ENCODE data around the gene SNX13. TPM values are rescaled to one million over a fixed set of nuclear protein-coding genes. Genes with fewer than 3 reads are reported as not detected.
A peak's percentile ranks its signal among the peaks of the same experiment; 100 is the strongest.

The SNX13 gene
- total and polyA plus RNA-seq, 9 of the 15 experiments (the other 6 are each of a cell fraction or from before 2014, with no cell fraction given) = 5.6 to 33.2 (median 25.4) TPM

DNA sequence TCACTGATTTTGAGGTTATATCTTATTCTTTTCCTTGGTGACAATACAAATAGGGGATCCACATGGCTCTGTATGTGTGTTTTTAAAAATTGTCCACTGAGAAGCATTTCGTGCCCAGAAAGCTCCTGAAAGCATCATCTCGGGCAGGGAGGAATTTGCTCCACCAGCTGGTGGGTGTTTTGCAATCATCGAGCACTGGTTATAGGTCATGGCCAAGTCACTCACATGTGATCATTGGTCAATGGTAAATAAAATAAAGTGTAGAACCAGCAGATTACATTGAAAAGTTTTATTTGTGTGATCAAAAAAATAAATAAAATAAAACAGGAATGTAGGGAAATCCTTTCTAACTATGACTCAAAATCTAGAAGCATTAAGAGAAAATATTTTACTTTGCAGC lies 23.0 kb upstream of the SNX13 start:
- ChIA-PET CTCF (ENCODE audit: low intra/inter-chr PET ratio) (no interaction called here), POLR2A (interaction anchor here (0.7 to 0.8 kb wide), 2 partner anchors 92 to 1302 kb away, joined by 3 to 4 read pairs; no protein-coding TSS in a partner anchor)
- H3K79me2 ChIP-seq (ENCODE audit: control insufficient read depth, insufficient read depth, low read length) = no peaks in the 10 kb centered on the region
- H3K4me1 ChIP-seq (replicated peaks in 1 of 2; ENCODE audit: control insufficient read depth in 2 of 2, insufficient read depth in 2 of 2, low read length in 2 of 2) = no peaks in the 10 kb centered on the region
- H3K9me3 ChIP-seq (replicated peaks; ENCODE audit: control insufficient read depth, insufficient read depth, low read depth, low read length) = no peaks in the 10 kb centered on the region
- H4K20me1 ChIP-seq (replicated peaks; ENCODE audit: control insufficient read depth, insufficient read depth, low read length) = no peaks in the 10 kb centered on the region
- H3K27ac ChIP-seq (ENCODE audit: extremely low read depth, low read depth, low read length) = no peak overlapping the region
- in situ Hi-C loops (cut with MboI) (no loop called here), intact Hi-C loops (cut with micrococcal nuclease) (no loop called here)
- H3K9ac ChIP-seq (ENCODE audit: insufficient read depth in 1 of 2, low read depth in 2 of 2, low read length in 2 of 2) = no peak overlapping the region
- DNase-seq (ENCODE audit: extremely low read depth in 1 of 4, low spot score in 3 of 4) (no peak), ATAC-seq (no peak), FAIRE-seq (no peak)
- H3K9me1 ChIP-seq (ENCODE audit: control insufficient read depth, insufficient read depth, low read length) = no peaks in the 10 kb centered on the region
- no peak overlapping the region for H2AFZ ChIP-seq (ENCODE audit: low read depth, low read length)
- H3K27me3 ChIP-seq (ENCODE audit: control insufficient read depth in 2 of 2, insufficient read depth in 2 of 2, low read length in 2 of 2) = peaks cover 10 to 12% of the 10 kb centered on the region in 2 experiments; a peak in 4 of 5 replicates
- WGBS (ENCODE audit: insufficient coverage, low coverage, missing lambda C conversion rate) = 4% methylated on average over 3 of the region's 3 CpGs
- TF ChIP-seq ZBTB8A (IDR thresholded peaks at IDR 0.05; ENCODE audit: partially characterized antibody) (no peak), CEBPB (tag; IDR thresholded peaks at IDR 0.05) (0 out of 2 replicates have a peak, but pooled peaks have one; percentile 6)
- H3K4me2 ChIP-seq (ENCODE audit: insufficient read depth, low read length) = no peak overlapping the region
- no peaks in the 10 kb centered on the region for H3K36me3 ChIP-seq (ENCODE audit: control insufficient read depth, insufficient read depth, low read length)
- no TSS peak for BruUV-seq (replicated peaks)
- H3K4me3 ChIP-seq = no peak overlapping the region

DNA sequence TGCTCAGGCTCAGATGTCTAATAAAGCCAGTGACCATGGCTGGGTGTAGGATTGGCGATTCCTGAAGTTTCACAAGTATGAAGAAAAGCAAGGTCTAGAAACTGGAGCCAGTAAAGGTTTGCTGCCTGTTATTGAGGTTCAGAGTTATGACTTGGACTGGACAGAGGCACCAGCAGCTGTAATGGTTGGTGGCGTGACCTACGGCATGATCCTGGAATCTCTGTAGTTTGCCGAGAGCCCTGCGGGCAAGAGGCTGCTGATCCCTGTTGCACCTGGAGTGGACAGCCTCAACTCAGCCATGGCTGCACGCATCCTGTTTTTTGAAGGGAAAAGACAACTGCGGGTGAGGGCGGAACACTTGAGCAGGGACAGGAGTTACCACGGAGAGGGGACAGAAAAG lies 22.4 kb upstream of the SNX13 start:
- intact Hi-C loops (cut with micrococcal nuclease) (no loop called here), in situ Hi-C loops (cut with MboI) (no loop called here)
- Histone ChIP-seq H2AFZ (ENCODE audit: low read depth, low read length) (no peak overlapping the region), H3K27me3 (ENCODE audit: control insufficient read depth in 2 of 2, insufficient read depth in 2 of 2, low read length in 2 of 2) (peaks cover 10 to 13% of the 10 kb centered on the region in 2 experiments; a peak in 4 of 5 replicates), H4K20me1 (replicated peaks; ENCODE audit: control insufficient read depth, insufficient read depth, low read length) (no peaks in the 10 kb centered on the region), H3K27ac (ENCODE audit: extremely low read depth, low read depth, low read length) (no peak overlapping the region), H3K4me1 (replicated peaks in 1 of 2; ENCODE audit: control insufficient read depth in 2 of 2, insufficient read depth in 2 of 2, low read length in 2 of 2) (no peaks in the 10 kb centered on the region), H3K4me2 (ENCODE audit: insufficient read depth, low read length) (peak overlapping the region; percentile 40), H3K9me1 (ENCODE audit: control insufficient read depth, insufficient read depth, low read length) (no peaks in the 10 kb centered on the region), H3K9ac (ENCODE audit: insufficient read depth in 1 of 2, low read depth in 2 of 2, low read length in 2 of 2) (peak overlapping the region in 1 of 2 experiments; percentile 33; a peak in 1 of 4 replicates), H3K4me3 (no peak overlapping the region), H3K9me3 (replicated peaks; ENCODE audit: control insufficient read depth, insufficient read depth, low read depth, low read length) (no peaks in the 10 kb centered on the region), H3K79me2 (ENCODE audit: control insufficient read depth, insufficient read depth, low read length) (no peaks in the 10 kb centered on the region), H3K36me3 (ENCODE audit: control insufficient read depth, insufficient read depth, low read length) (no peaks in the 10 kb centered on the region)
- FAIRE-seq = no peak
- ATAC-seq = peak; percentile 54
- POLR2A ChIA-PET = interaction anchor here (0.7 to 0.8 kb wide), 2 partner anchors 92 to 1301 kb away, joined by 3 to 4 read pairs; no protein-coding TSS in a partner anchor
- no peak for DNase-seq (ENCODE audit: extremely low read depth in 1 of 4, low spot score in 3 of 4)
- 5% methylated on average over 9 of the region's 9 CpGs for WGBS (ENCODE audit: insufficient coverage, low coverage, missing lambda C conversion rate)
- TF ChIP-seq ZNF436 (CRISPR knock-in tag; IDR thresholded peaks at IDR 0.05) = no peak
- no peak for TF ChIP-seq SNIP1 (IDR thresholded peaks at IDR 0.05; ENCODE audit: low read depth)
- TF ChIP-seq CBX8 (IDR thresholded peaks at IDR 0.05; ENCODE audit: borderline replicate concordance, extremely low read depth, low read depth, low read length, poor library complexity, severe bottlenecking) = no peak
- TF ChIP-seq ZNF57 (CRISPR knock-in tag; IDR thresholded peaks at IDR 0.05) = no peak
- TF ChIP-seq SREBF2 (CRISPR knock-in tag; IDR thresholded peaks at IDR 0.05) = no peak
- CTCF ChIA-PET (ENCODE audit: low intra/inter-chr PET ratio) = no interaction called here
- no TSS peak for BruUV-seq (replicated peaks)

Measured in K562 (cell line).